ENCODE data around the gene ATG2A. TPM values are rescaled to one million over a fixed set of nuclear protein-coding genes. Genes with fewer than 3 reads are reported as not detected.

The ATG2A gene
- polyA plus RNA-seq, 1 donor (not counting 4 experiments of a cell fraction or from before 2014, with no cell fraction given): 2.4 TPM

GRCh38 chr11:64913171-64913727 lies 3.8 kb downstream of the ATG2A start:
- H3K36me3 ChIP-seq (ENCODE audit: control insufficient read depth in 2 of 2, extremely low read depth in 1 of 2, insufficient read depth in 2 of 2, low read length in 2 of 2): peaks cover 15 to 37% of the 10 kb centered on the region in 2 experiments
- no peak for DNase-seq (ENCODE audit: low read depth, low spot score)
- dilution Hi-C loops (cut with MboI; ENCODE audit: extremely low pct_ligation_motif_present, low sequenced_read_pairs): no loop called here

GRCh38 chr11:64911689-64912088 lies 5.3 kb downstream of the ATG2A start:
- Histone ChIP-seq H3K36me3 (ENCODE audit: control insufficient read depth in 2 of 2, extremely low read depth in 1 of 2, insufficient read depth in 2 of 2, low read length in 2 of 2) (peaks cover 15 to 45% of the 10 kb centered on the region in 2 experiments), H3K9ac (ENCODE audit: control insufficient read depth, extremely low read depth, insufficient read depth, low read length) (no peak overlapping the region), H3K27ac (ENCODE audit: control insufficient read depth, insufficient read depth, low read length) (no peak overlapping the region), H3K9me3 (ENCODE audit: control insufficient read depth, low read depth, low read length) (no peaks in the 10 kb centered on the region), H3K4me2 (ENCODE audit: control insufficient read depth, extremely low read depth, insufficient read depth, low read depth, low read length) (no peak overlapping the region), H4K20me1 (ENCODE audit: control insufficient read depth, extremely low read depth, insufficient read depth, low read length) (no peaks in the 10 kb centered on the region), H3K27me3 (ENCODE audit: control insufficient read depth, extremely low read depth, insufficient read depth, low read length) (no peaks in the 10 kb centered on the region), H3K4me3 (ENCODE audit: control insufficient read depth in 2 of 3, extremely low read depth in 1 of 3, insufficient read depth in 2 of 3, low read depth in 1 of 3, low read length in 3 of 3) (no peak overlapping the region), H3K4me1 (ENCODE audit: control insufficient read depth, extremely low read depth, insufficient read depth, low read length) (peaks cover 9% of the 10 kb centered on the region), H2AFZ (ENCODE audit: control insufficient read depth, low read length) (no peak overlapping the region), H3K79me2 (ENCODE audit: control insufficient read depth, insufficient read depth, low read length) (peaks cover 12% of the 10 kb centered on the region), H3K9me1 (ENCODE audit: control insufficient read depth, extremely low read depth, insufficient read depth, low read length) (no peaks in the 10 kb centered on the region)
- dilution Hi-C loops (cut with MboI; ENCODE audit: extremely low pct_ligation_motif_present, low sequenced_read_pairs): no loop called here
- FAIRE-seq: no peak
- TF ChIP-seq EZH2 (IDR thresholded peaks at IDR 0.05; ENCODE audit: low read length) (no peak), CTCF (optimal IDR thresholded peaks at IDR 0.05 in 1 of 3, IDR thresholded peaks at IDR 0.05 in 1 of 3, conservative IDR thresholded peaks at IDR 0.05 in 1 of 3; ENCODE audit: extremely low read depth in 1 of 3, insufficient read depth in 2 of 3, low read length in 3 of 3) (no peak)
- DNase-seq (ENCODE audit: low read depth, low spot score): no peak

More at GRCh38 chr11:64913171-64913727, 3.8 kb downstream of the ATG2A start:
- H3K4me2 ChIP-seq (ENCODE audit: control insufficient read depth, extremely low read depth, insufficient read depth, low read depth, low read length): no peak overlapping the region
- no peaks in the 10 kb centered on the region for H3K9me1 ChIP-seq (ENCODE audit: control insufficient read depth, extremely low read depth, insufficient read depth, low read length)
- no peak overlapping the region for H3K27ac ChIP-seq (ENCODE audit: control insufficient read depth, insufficient read depth, low read length)
- peaks cover 13% of the 10 kb centered on the region for H3K4me1 ChIP-seq (ENCODE audit: control insufficient read depth, extremely low read depth, insufficient read depth, low read length)
- H2AFZ ChIP-seq (ENCODE audit: control insufficient read depth, low read length): no peak overlapping the region
- FAIRE-seq: no peak
- no peaks in the 10 kb centered on the region for H4K20me1 ChIP-seq (ENCODE audit: control insufficient read depth, extremely low read depth, insufficient read depth, low read length)
- peaks cover 14% of the 10 kb centered on the region for H3K79me2 ChIP-seq (ENCODE audit: control insufficient read depth, insufficient read depth, low read length)
- no peak overlapping the region for H3K4me3 ChIP-seq (ENCODE audit: control insufficient read depth in 2 of 3, extremely low read depth in 1 of 3, insufficient read depth in 2 of 3, low read depth in 1 of 3, low read length in 3 of 3)
- H3K9ac ChIP-seq (ENCODE audit: control insufficient read depth, extremely low read depth, insufficient read depth, low read length): no peak overlapping the region
- no peaks in the 10 kb centered on the region for H3K27me3 ChIP-seq (ENCODE audit: control insufficient read depth, extremely low read depth, insufficient read depth, low read length)
- H3K9me3 ChIP-seq (ENCODE audit: control insufficient read depth, low read depth, low read length): no peaks in the 10 kb centered on the region
- TF ChIP-seq CTCF (optimal IDR thresholded peaks at IDR 0.05 in 1 of 3, IDR thresholded peaks at IDR 0.05 in 1 of 3, conservative IDR thresholded peaks at IDR 0.05 in 1 of 3; ENCODE audit: extremely low read depth in 1 of 3, insufficient read depth in 2 of 3, low read length in 3 of 3) (no peak), EZH2 (IDR thresholded peaks at IDR 0.05; ENCODE audit: low read length) (no peak)

Data from keratinocyte (primary cell).